KMS-11 (cell line): ENCODE results near the gene RASSF3.

Experiments used
- H2AFZ ChIP-seq: fragments of 200-600 bp; sonication (generic); 2 replicates; pipeline ENCODE4 v1.6.1; 2016; ENCODE audit warnings: antibody characterized with exemption, mixed run types, low read depth
- H3K27ac ChIP-seq: fragments of 200-600 bp; sonication (generic); 2 replicates; pipeline ENCODE4 v1.6.1; 2016; ENCODE audit warnings: mild to moderate bottlenecking, mixed run types
- H3K27me3 ChIP-seq: fragments of 200-600 bp; sonication (generic); 2 replicates; pipeline ENCODE4 v1.6.1; 2017; ENCODE audit warnings: mild to moderate bottlenecking, low read depth, mixed run types, moderate library complexity; ENCODE audit not compliant: insufficient read depth
- H3K36me3 ChIP-seq: fragments of 200-600 bp; sonication (generic); 2 replicates; pipeline ENCODE4 v1.6.1; 2017; ENCODE audit warnings: mild to moderate bottlenecking, mixed run types; ENCODE audit not compliant: insufficient read depth
- H3K4me1 ChIP-seq: fragments of 200-600 bp; sonication (generic); 2 replicates; pipeline ENCODE4 v1.6.1; 2016; ENCODE audit warnings: mild to moderate bottlenecking, low read depth, mixed run types; ENCODE audit not compliant: poor library complexity, severe bottlenecking
- H3K4me2 ChIP-seq: fragments of 200-600 bp; sonication (generic); 2 replicates; pipeline ENCODE4 v1.7.0; 2016; ENCODE audit warnings: mild to moderate bottlenecking, mixed run types
- H3K4me3 ChIP-seq: fragments of 200-600 bp; sonication (generic); IDR thresholded peaks from 2 replicates; pipeline ENCODE4 v1.6.1; 2017; ENCODE audit warnings: low read depth, low read length, mixed read lengths; ENCODE audit not compliant: insufficient read depth
- H3K79me2 ChIP-seq: fragments of 200-600 bp; sonication (generic); 2 replicates; pipeline ENCODE4 v1.6.1; 2016; ENCODE audit warnings: low read depth, mixed run types; ENCODE audit not compliant: insufficient read depth
- H3K9ac ChIP-seq: fragments of 200-600 bp; sonication (generic); 2 replicates; pipeline ENCODE4 v1.6.1; 2016; ENCODE audit warnings: mild to moderate bottlenecking, mixed run types
- H4K20me1 ChIP-seq: fragments of 200-600 bp; sonication (generic); 2 replicates; pipeline ENCODE4 v1.6.1; 2016; ENCODE audit warnings: mild to moderate bottlenecking, mixed run types; ENCODE audit not compliant: insufficient read depth
- TF ChIP-seq, protein P1 (sequence below): fragments of 200-600 bp; sonication (generic); conservative IDR thresholded peaks from 2 replicates; pipeline ENCODE4 v1.6.1; 2017; ENCODE audit warnings: low read depth, mild to moderate bottlenecking, antibody characterized with exemption, low read length, moderate library complexity, mixed read lengths

Gene RASSF3

DNA sequence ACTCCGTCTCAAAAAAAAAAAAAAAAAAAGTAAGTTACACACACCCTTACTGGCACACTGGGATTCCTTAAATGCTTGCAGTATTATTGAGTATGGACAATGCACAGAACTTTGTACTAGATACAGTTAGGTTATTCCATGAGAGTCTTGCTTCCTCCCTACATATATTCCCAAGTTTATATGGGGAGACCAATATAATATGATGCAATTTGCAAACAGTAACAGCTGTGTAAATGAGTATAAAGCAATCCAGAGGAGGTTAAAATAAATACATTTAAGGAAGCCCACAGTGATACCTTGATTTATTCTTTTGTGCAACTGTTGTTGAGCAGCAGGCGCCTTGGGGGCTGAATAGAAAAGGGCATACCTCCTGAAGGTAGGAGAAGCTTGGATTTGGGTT, 26.6 kb downstream of the RASSF3 start:
- TF ChIP-seq, protein P1, sequence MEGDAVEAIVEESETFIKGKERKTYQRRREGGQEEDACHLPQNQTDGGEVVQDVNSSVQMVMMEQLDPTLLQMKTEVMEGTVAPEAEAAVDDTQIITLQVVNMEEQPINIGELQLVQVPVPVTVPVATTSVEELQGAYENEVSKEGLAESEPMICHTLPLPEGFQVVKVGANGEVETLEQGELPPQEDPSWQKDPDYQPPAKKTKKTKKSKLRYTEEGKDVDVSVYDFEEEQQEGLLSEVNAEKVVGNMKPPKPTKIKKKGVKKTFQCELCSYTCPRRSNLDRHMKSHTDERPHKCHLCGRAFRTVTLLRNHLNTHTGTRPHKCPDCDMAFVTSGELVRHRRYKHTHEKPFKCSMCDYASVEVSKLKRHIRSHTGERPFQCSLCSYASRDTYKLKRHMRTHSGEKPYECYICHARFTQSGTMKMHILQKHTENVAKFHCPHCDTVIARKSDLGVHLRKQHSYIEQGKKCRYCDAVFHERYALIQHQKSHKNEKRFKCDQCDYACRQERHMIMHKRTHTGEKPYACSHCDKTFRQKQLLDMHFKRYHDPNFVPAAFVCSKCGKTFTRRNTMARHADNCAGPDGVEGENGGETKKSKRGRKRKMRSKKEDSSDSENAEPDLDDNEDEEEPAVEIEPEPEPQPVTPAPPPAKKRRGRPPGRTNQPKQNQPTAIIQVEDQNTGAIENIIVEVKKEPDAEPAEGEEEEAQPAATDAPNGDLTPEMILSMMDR, result no peak
- H3K27me3 ChIP-seq, result no peaks in the 10 kb centered on the region
- H3K27ac ChIP-seq, result no peak overlapping the region
- no peaks in the 10 kb centered on the region for H4K20me1 ChIP-seq
- no peak overlapping the region for H3K4me3 ChIP-seq
- H2AFZ ChIP-seq, result no peak overlapping the region
- H3K36me3 ChIP-seq, result no peaks in the 10 kb centered on the region; the same call in 1 of the 2 replicates
- no peak overlapping the region for H3K4me2 ChIP-seq
- H3K79me2 ChIP-seq, result peaks cover 48% of the 10 kb centered on the region; the same call in 1 of the 2 replicates
- H3K4me1 ChIP-seq, result no peaks in the 10 kb centered on the region
- no peak overlapping the region for H3K9ac ChIP-seq

DNA sequence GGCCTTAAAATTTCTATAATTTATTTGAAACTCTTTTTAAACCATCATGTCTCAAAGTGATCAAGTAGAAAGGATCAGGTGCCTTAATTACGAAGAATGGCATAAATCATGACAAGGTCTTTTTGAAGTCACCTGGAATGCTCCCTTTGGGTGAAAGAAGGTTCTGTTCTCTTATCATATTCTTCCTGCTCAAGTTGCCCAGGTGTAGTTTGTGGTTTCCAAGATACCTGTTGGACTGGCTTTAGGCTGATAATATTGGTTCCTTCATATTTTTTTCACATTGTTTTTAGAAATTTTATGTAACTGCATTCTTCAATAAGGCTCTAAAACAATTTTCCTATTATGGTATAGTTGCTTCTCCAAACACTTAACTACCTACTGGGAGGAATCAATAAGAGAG, 29.2 kb downstream of the RASSF3 start:
- H3K27ac ChIP-seq, result no peak overlapping the region
- no peak overlapping the region for H2AFZ ChIP-seq
- no peak overlapping the region for H3K4me2 ChIP-seq
- no peaks in the 10 kb centered on the region for H3K27me3 ChIP-seq
- H3K4me3 ChIP-seq, result no peak overlapping the region
- no peaks in the 10 kb centered on the region for H4K20me1 ChIP-seq
- peaks cover 44% of the 10 kb centered on the region for H3K79me2 ChIP-seq
- TF ChIP-seq, protein P1, result no peak
- no peaks in the 10 kb centered on the region for H3K4me1 ChIP-seq
- no peak overlapping the region for H3K9ac ChIP-seq
- H3K36me3 ChIP-seq, result no peaks in the 10 kb centered on the region; the same call in 1 of the 2 replicates

DNA sequence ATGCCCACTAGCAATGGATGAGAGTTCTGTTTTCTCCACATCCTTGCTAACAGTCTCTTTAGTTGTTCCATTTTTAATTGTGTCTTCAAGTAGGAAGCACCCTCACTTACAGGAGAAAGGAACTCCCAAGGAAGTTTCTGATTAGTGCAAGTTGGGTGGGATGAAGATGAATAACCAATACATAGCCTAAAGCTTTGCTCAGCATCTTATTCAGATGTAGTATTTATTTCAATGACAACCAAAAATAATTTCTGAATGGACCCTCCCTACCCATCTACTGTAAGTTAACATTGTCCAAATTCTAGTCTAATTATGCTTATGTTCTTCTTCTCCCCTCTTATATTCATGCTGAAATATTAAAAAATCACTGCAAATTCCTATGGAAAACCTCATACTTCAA, 36.0 kb downstream of the RASSF3 start:
- Histone ChIP-seq H3K4me1 (peaks cover 6% of the 10 kb centered on the region), H3K4me3 (no peak overlapping the region), H3K4me2 (no peak overlapping the region), H3K9ac (no peak overlapping the region), H3K79me2 (peaks cover 25% of the 10 kb centered on the region), H3K27me3 (no peaks in the 10 kb centered on the region), H3K27ac (no peak overlapping the region), H2AFZ (no peak overlapping the region), H3K36me3 (no peaks in the 10 kb centered on the region), H4K20me1 (peaks cover 7% of the 10 kb centered on the region; the same call in 1 of the 2 replicates)
- TF ChIP-seq, protein P1, result no peak

DNA sequence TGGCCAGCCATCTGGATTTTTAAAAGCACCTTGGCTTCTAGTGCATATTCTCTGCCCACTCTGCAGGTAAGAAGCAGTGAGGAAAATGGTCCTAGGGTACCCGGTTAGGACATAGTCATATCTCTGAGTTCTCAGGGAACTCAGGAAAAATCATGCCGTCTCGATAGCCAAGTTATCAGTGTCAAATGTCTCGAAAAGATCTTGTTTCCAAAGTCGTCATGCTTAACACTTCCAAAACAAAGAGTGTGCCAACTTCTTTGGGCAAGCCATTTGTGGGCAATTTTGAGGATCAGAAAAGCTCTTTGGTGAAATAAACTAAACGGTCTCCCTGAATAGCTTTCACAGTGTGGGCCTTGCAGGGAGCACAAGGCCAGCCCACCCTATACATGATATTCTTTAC, 39.2 kb downstream of the RASSF3 start:
- H3K9ac ChIP-seq, result no peak overlapping the region
- H3K36me3 ChIP-seq, result no peaks in the 10 kb centered on the region

More for the DNA sequence above, 39.2 kb downstream of the RASSF3 start:
- Histone ChIP-seq H3K79me2 (peaks cover 42% of the 10 kb centered on the region; the same call in 1 of the 2 replicates), H3K27ac (no peak overlapping the region), H2AFZ (no peak overlapping the region), H3K27me3 (no peaks in the 10 kb centered on the region), H4K20me1 (peaks cover 7% of the 10 kb centered on the region; the same call in 1 of the 2 replicates), H3K4me1 (peaks cover 10% of the 10 kb centered on the region), H3K4me3 (no peak overlapping the region), H3K4me2 (no peak overlapping the region)
- TF ChIP-seq, protein P1, result no peak
